ENCODE data around the gene NNAT. TPM values are rescaled to one million over a fixed set of nuclear protein-coding genes. Genes with fewer than 3 reads are reported as not detected.

Gene NNAT
- total and polyA plus RNA-seq, 2 donors (not counting 3 experiments of a cell fraction or from before 2014, with no cell fraction given) = 2.3 to 32.9 TPM

GRCh38 chr20:37474386-37474785 is 46.7 kb upstream of the NNAT start:
- Histone ChIP-seq H4K20me1 (replicated peaks; ENCODE audit: control insufficient read depth, extremely low read depth, insufficient read depth, low read length) (no peaks in the 10 kb centered on the region), H3K4me3 (replicated peaks in 1 of 3; ENCODE audit: insufficient read depth in 1 of 3, low read depth in 1 of 3, low read length in 3 of 3) (no peak overlapping the region), H3K4me2 (ENCODE audit: insufficient read depth, low read length) (no peak overlapping the region), H3K27ac (ENCODE audit: insufficient read depth, low read depth, low read length) (no peak overlapping the region), H3K4me1 (ENCODE audit: control insufficient read depth, extremely low read depth, insufficient read depth, low read length) (no peaks in the 10 kb centered on the region), H3K27me3 (ENCODE audit: control insufficient read depth in 2 of 2, insufficient read depth in 2 of 2, low read length in 2 of 2) (peaks cover 5 to 12% of the 10 kb centered on the region in 2 experiments), H3K9ac (replicated peaks; ENCODE audit: extremely low read depth, insufficient read depth, low read length) (no peak overlapping the region), H3K9me3 (replicated peaks; ENCODE audit: control insufficient read depth, insufficient read depth, low read length) (no peaks in the 10 kb centered on the region), H3K36me3 (ENCODE audit: control insufficient read depth in 2 of 2, extremely low read depth in 1 of 2, insufficient read depth in 2 of 2, low read length in 2 of 2) (no peaks in the 10 kb centered on the region), H2AFZ (ENCODE audit: low read depth, low read length) (no peak overlapping the region), H3K79me2 (ENCODE audit: control insufficient read depth, insufficient read depth, low read length) (no peaks in the 10 kb centered on the region), H3K9me1 (replicated peaks; ENCODE audit: control insufficient read depth, extremely low read depth, insufficient read depth, low read length) (no peaks in the 10 kb centered on the region)
- no peak for DNase-seq (ENCODE audit: low read depth, low spot score)
- ChIA-PET CTCF (no interaction called here), POLR2A (no interaction called here)
- dilution Hi-C loops (cut with MboI; ENCODE audit: extremely low pct_ligation_motif_present, low sequenced_read_pairs) = no loop called here
- BruUV-seq (replicated peaks) = no TSS peak
- intact Hi-C loops (cut with micrococcal nuclease) = no loop called here
- no peak for TF ChIP-seq MYC (IDR thresholded peaks at IDR 0.05; ENCODE audit: low read depth, low read length)
- no peak for TF ChIP-seq EZH2 (IDR thresholded peaks at IDR 0.05; ENCODE audit: borderline replicate concordance, low read depth, low read length, severe bottlenecking)
- TF ChIP-seq FOS (IDR thresholded peaks at IDR 0.05; ENCODE audit: borderline replicate concordance, insufficient read depth, low read length) = no peak
- FAIRE-seq = no peak

GRCh38 chr20:37475252-37475651 is 45.8 kb upstream of the NNAT start:
- Histone ChIP-seq H3K9me1 (replicated peaks; ENCODE audit: control insufficient read depth, extremely low read depth, insufficient read depth, low read length) (no peaks in the 10 kb centered on the region), H2AFZ (ENCODE audit: low read depth, low read length) (no peak overlapping the region), H3K4me2 (ENCODE audit: insufficient read depth, low read length) (no peak overlapping the region), H3K36me3 (ENCODE audit: control insufficient read depth in 2 of 2, extremely low read depth in 1 of 2, insufficient read depth in 2 of 2, low read length in 2 of 2) (no peaks in the 10 kb centered on the region), H3K27me3 (ENCODE audit: control insufficient read depth in 2 of 2, insufficient read depth in 2 of 2, low read length in 2 of 2) (peaks cover 9 to 12% of the 10 kb centered on the region in 2 experiments), H3K4me1 (ENCODE audit: control insufficient read depth, extremely low read depth, insufficient read depth, low read length) (no peaks in the 10 kb centered on the region), H3K9ac (replicated peaks; ENCODE audit: extremely low read depth, insufficient read depth, low read length) (no peak overlapping the region), H3K79me2 (ENCODE audit: control insufficient read depth, insufficient read depth, low read length) (no peaks in the 10 kb centered on the region), H3K9me3 (replicated peaks; ENCODE audit: control insufficient read depth, insufficient read depth, low read length) (no peaks in the 10 kb centered on the region), H4K20me1 (replicated peaks; ENCODE audit: control insufficient read depth, extremely low read depth, insufficient read depth, low read length) (no peaks in the 10 kb centered on the region), H3K4me3 (replicated peaks in 1 of 3; ENCODE audit: insufficient read depth in 1 of 3, low read depth in 1 of 3, low read length in 3 of 3) (no peak overlapping the region), H3K27ac (ENCODE audit: insufficient read depth, low read depth, low read length) (no peak overlapping the region)
- CTCF ChIA-PET = no interaction called here
- FAIRE-seq (no peak), DNase-seq (ENCODE audit: low read depth, low spot score) (no peak)
- TF ChIP-seq GATA2 (IDR thresholded peaks at IDR 0.05; ENCODE audit: insufficient read depth, insufficient read length, low read depth, low read length) = no peak
- TF ChIP-seq JUN (IDR thresholded peaks at IDR 0.05; ENCODE audit: borderline replicate concordance, insufficient read depth, insufficient read length, low read depth) = no peak
- no peak for TF ChIP-seq MYC (IDR thresholded peaks at IDR 0.05; ENCODE audit: low read depth, low read length)
- no peak for TF ChIP-seq POLR2A (IDR thresholded peaks at IDR 0.05; ENCODE audit: low read depth, low read length)
- no peak for TF ChIP-seq CTCF (IDR thresholded peaks at IDR 0.05; ENCODE audit: extremely low read depth in 1 of 2, insufficient read depth in 1 of 2, low read depth in 1 of 2, low read length in 2 of 2)
- no peak for TF ChIP-seq FOS (IDR thresholded peaks at IDR 0.05; ENCODE audit: borderline replicate concordance, insufficient read depth, low read length)
- TF ChIP-seq POLR2AphosphoS5 (IDR thresholded peaks at IDR 0.05; ENCODE audit: insufficient read depth, low read depth, low read length) = no peak
- TF ChIP-seq MAX (IDR thresholded peaks at IDR 0.05; ENCODE audit: insufficient read depth, insufficient read length) = no peak
- POLR2A ChIA-PET = no interaction called here
- intact Hi-C loops (cut with micrococcal nuclease) (no loop called here), dilution Hi-C loops (cut with MboI; ENCODE audit: extremely low pct_ligation_motif_present, low sequenced_read_pairs) (no loop called here)
- BruUV-seq (replicated peaks) = no TSS peak

Measured in endothelial cell of umbilical vein (primary cell).